ENCODE data around the gene ZBP1.

The ZBP1 gene

GRCh38 chr20:57620274-57620990, at the start of gene ZBP1:
Gene ZBP1 (minus strand): TSS chr20:57620426. CDS start chr20:57620295, 131 bp downstream.
- no peak for DNase-seq (ENCODE audit: low read depth, low spot score)

- DNase-seq (ENCODE audit: low read depth, low spot score): no peak
Measured at GRCh38 chr20:57669632-57670031, 49.4 kb upstream of the ZBP1 start.

- DNase-seq (ENCODE audit: low read depth, low spot score): no peak
Measured at GRCh38 chr20:57667924-57668782, 47.9 kb upstream of the ZBP1 start.

GRCh38 chr20:57667388-57667787, 47.2 kb upstream of the ZBP1 start:
- no peak for DNase-seq (ENCODE audit: low read depth, low spot score)

- no peak for DNase-seq (ENCODE audit: low read depth, low spot score)
Measured at GRCh38 chr20:57666834-57667157, 46.6 kb upstream of the ZBP1 start.

GRCh38 chr20:57666106-57666833, 46.0 kb upstream of the ZBP1 start:
- no peak for DNase-seq (ENCODE audit: low read depth, low spot score)

- DNase-seq (ENCODE audit: low read depth, low spot score): no peak
Measured at GRCh38 chr20:57665589-57665971, 45.4 kb upstream of the ZBP1 start.

GRCh38 chr20:57664924-57665588, 44.8 kb upstream of the ZBP1 start:
- DNase-seq (ENCODE audit: low read depth, low spot score): no peak

GRCh38 chr20:57664476-57664875, 44.2 kb upstream of the ZBP1 start:
- no peak for DNase-seq (ENCODE audit: low read depth, low spot score)

GRCh38 chr20:57663681-57664451, 43.6 kb upstream of the ZBP1 start:
- no peak for DNase-seq (ENCODE audit: low read depth, low spot score)

GRCh38 chr20:57663241-57663640, 43.0 kb upstream of the ZBP1 start:
- DNase-seq (ENCODE audit: low read depth, low spot score): no peak

- DNase-seq (ENCODE audit: low read depth, low spot score): no peak
Measured at GRCh38 chr20:57662456-57663240, 42.4 kb upstream of the ZBP1 start.

- no peak for DNase-seq (ENCODE audit: low read depth, low spot score)
Measured at GRCh38 chr20:57661746-57662455, 41.7 kb upstream of the ZBP1 start.

- no peak for DNase-seq (ENCODE audit: low read depth, low spot score)
Measured at GRCh38 chr20:57660922-57661745, 40.9 kb upstream of the ZBP1 start.

- DNase-seq (ENCODE audit: low read depth, low spot score): no peak
Measured at GRCh38 chr20:57660181-57660921, 40.1 kb upstream of the ZBP1 start.

- DNase-seq (ENCODE audit: low read depth, low spot score): no peak
Measured at GRCh38 chr20:57659517-57660180, 39.4 kb upstream of the ZBP1 start.

GRCh38 chr20:57658833-57659516, 38.7 kb upstream of the ZBP1 start:
- no peak for DNase-seq (ENCODE audit: low read depth, low spot score)

Data from iPS DF 19.7 (cell line).